BE2C (cell line): ENCODE measurements around the gene SLC8A1.

Source experiments
- DNase-seq: peaks from one replicate; pipeline ENCODE4 v3.0.0-alpha.2; 2020
- H3K27me3 ChIP-seq: fragments of 250-450 bp; sonication (Bioruptor Pico); 2 replicates; pipeline ENCODE4 v1.5.1; 2020; ENCODE audit warnings: mild to moderate bottlenecking
- H3K36me3 ChIP-seq: fragments of 250-450 bp; sonication (Bioruptor Pico); 2 replicates; pipeline ENCODE4 v1.5.1; 2020; ENCODE audit warnings: mild to moderate bottlenecking
- H3K4me1 ChIP-seq: fragments of 250-450 bp; sonication (Bioruptor Pico); 2 replicates; pipeline ENCODE4 v1.5.1; 2020
- H3K4me3 ChIP-seq: 2 replicates; pipeline ENCODE4 v1.5.1; 2011; ENCODE audit warnings: low read depth, low read length
- H3K9me3 ChIP-seq: fragments of 250-450 bp; sonication (Bioruptor Pico); 2 replicates; pipeline ENCODE4 v1.5.1; 2020
- CTCF ChIP-seq: IDR thresholded peaks from 2 replicates; pipeline ENCODE4 v1.5.1; 2012; ENCODE audit warnings: mild to moderate bottlenecking, low read depth, low read length

Gene SLC8A1

GRCh38 chr2:40282428-40282827 lies 169.5 kb downstream of the SLC8A1 start:
- peaks cover 23% of the 10 kb centered on the region for H3K4me1 ChIP-seq
- H3K36me3 ChIP-seq = no peaks in the 10 kb centered on the region
- H3K9me3 ChIP-seq = no peaks in the 10 kb centered on the region
- TF ChIP-seq CTCF = no peak
- DNase-seq = no peak
- H3K27me3 ChIP-seq = no peaks in the 10 kb centered on the region
- H3K4me3 ChIP-seq = no peak overlapping the region

DNA sequence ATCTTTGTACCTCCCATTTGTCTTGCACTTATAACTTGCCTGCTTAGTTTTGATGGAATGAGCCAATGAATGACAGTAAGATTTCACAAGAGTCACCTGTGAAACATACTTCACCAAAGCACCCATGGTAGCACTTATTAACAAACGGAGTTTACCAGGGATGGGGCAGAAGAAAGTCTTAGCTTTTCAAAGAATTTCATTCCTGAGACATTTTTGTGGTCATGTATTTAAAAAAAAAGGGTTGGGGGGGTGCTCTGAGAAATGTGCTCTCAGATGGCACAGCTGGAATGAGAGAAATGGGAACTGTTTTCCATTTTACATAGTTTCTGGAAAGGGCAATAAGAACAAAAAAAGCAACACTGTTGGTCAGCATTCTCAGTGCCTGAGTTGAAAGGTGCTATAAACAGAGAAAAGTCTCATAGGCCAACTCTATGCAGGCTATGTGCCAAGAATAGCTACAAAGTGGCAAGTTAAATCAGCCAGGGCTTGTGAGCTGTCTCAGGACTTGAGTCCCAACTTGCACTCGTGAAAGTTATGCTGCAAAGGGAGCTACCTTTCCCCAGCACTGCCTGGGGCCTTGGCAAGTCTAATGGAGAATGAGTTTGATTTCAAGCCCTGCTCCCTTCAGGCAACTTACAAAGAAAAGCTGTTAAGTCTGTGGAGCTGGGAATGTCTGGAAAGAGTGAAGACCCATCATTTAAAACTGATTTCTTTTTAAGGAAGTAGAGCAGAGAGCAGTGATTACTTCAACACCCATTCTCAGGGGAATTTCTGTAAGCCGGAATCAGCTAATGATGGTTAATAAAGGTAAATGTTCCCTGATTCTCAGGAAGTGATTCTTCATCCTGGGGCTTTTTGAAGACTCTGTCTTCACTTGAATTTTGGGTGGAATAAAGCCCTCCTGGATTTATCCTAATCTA lies 170.6 kb downstream of the SLC8A1 start:
- no peak overlapping the region for H3K4me3 ChIP-seq
- H3K27me3 ChIP-seq = no peaks in the 10 kb centered on the region
- H3K9me3 ChIP-seq = no peaks in the 10 kb centered on the region
- H3K4me1 ChIP-seq = peaks cover 23% of the 10 kb centered on the region
- DNase-seq = no peak
- TF ChIP-seq CTCF = no peak
- H3K36me3 ChIP-seq = no peaks in the 10 kb centered on the region

- Histone ChIP-seq H3K9me3 (no peaks in the 10 kb centered on the region), H3K27me3 (no peaks in the 10 kb centered on the region), H3K36me3 (no peaks in the 10 kb centered on the region), H3K4me3 (no peak overlapping the region), H3K4me1 (peaks cover 17% of the 10 kb centered on the region)
- no peak for DNase-seq
- TF ChIP-seq CTCF = no peak
Observed at GRCh38 chr2:40279482-40279881, 172.4 kb downstream of the SLC8A1 start.

DNA sequence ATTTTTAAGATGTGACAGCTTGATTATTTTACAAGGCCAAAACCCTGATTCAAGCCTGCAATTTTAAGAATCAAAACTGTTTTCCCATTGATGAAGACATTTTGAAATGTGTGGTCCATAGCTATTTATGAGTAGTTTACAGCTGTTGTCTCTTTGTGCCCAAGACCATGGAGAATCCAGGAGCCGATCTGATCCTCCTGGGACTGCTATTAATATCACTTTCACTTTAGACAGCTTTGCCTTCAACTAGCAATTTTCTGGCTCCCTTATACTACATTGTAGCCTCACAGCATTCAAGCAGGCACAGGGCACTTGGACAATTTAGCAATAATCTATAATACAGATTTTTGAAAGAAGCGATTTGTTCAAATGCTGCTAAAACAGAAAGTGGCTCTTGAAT lies 172.9 kb downstream of the SLC8A1 start:
- Histone ChIP-seq H3K36me3 (no peaks in the 10 kb centered on the region), H3K4me3 (no peak overlapping the region), H3K4me1 (peaks cover 17% of the 10 kb centered on the region), H3K9me3 (no peaks in the 10 kb centered on the region), H3K27me3 (no peaks in the 10 kb centered on the region)
- no peak for TF ChIP-seq CTCF
- no peak for DNase-seq

DNA sequence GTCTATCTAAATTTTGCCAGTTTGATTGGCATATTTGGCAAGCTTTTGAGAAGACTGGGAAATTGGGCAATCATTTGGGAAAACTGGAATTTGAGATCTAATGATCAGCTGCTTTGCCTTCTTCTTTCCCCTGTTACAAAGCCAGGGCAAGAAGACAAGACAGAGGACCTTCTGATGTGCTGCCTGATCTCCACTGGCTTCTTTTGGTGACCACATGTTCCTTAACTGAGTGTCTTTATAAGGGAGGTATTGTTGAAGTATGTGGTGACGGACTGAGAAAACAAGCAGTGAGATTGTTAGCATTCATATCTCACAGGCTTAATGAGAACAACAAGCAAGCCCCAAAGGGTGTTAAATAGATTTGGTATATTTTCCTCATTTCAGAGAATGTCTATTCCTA lies 175.8 kb downstream of the SLC8A1 start:
- Histone ChIP-seq H3K9me3 (no peaks in the 10 kb centered on the region), H3K4me1 (peaks cover 18% of the 10 kb centered on the region), H3K27me3 (no peaks in the 10 kb centered on the region), H3K36me3 (no peaks in the 10 kb centered on the region), H3K4me3 (no peak overlapping the region)
- DNase-seq = no peak
- no peak for TF ChIP-seq CTCF

DNA sequence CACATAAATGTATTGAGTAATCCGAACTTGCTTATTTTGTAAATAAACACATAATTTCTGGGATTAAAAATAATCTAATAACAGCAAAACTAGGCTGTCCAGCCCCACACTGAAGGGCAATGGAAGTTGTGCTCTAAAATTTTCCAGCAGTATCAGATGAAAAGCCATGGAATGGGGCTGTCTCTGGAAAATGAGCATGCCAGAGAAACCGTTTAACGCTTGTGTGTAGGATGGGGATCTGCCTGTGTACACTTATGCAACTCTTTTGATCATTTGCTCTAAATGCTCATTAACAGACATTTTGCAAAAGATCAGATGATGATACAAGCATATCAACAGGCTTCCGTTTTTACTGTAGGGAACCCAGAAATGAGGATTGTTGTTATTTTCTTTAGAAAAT lies 177.6 kb downstream of the SLC8A1 start:
- Histone ChIP-seq H3K4me1 (peaks cover 14% of the 10 kb centered on the region), H3K36me3 (no peaks in the 10 kb centered on the region), H3K27me3 (no peaks in the 10 kb centered on the region), H3K4me3 (no peak overlapping the region), H3K9me3 (no peaks in the 10 kb centered on the region)
- TF ChIP-seq CTCF = no peak
- DNase-seq = no peak
